GM23248 (cell line): ENCODE data around the gene NRBF2. TPM values are rescaled to one million over a fixed set of nuclear protein-coding genes. Genes with fewer than 3 reads are reported as not detected.
A peak's percentile ranks its signal among the peaks of the same experiment; 100 is the strongest.

ENCODE experiments used
- DNase-seq: peaks from one replicate; pipeline ENCODE4 v3.0.0-alpha.2; 2015
- H2AFZ ChIP-seq: fragments of 200-600 bp; sonication (generic); 2 replicates; pipeline ENCODE4 v1.6.1; 2016; ENCODE audit warnings: antibody characterized with exemption
- H3F3A ChIP-seq: fragments of 200-600 bp; sonication (generic); 2 replicates; pipeline ENCODE4 v1.6.1; 2016; ENCODE audit warnings: mild to moderate bottlenecking, antibody characterized with exemption, mixed run types; ENCODE audit not compliant: insufficient read depth
- H3K27ac ChIP-seq: fragments of 200-600 bp; sonication (generic); 2 replicates; pipeline ENCODE4 v1.5.1; 2016; ENCODE audit warnings: mild to moderate bottlenecking
- H3K27me3 ChIP-seq: fragments of 200-600 bp; sonication (generic); replicated peaks from 2 replicates; pipeline ENCODE4 v1.6.1; 2016; ENCODE audit warnings: mild to moderate bottlenecking; ENCODE audit not compliant: insufficient read depth
- H3K36me3 ChIP-seq: fragments of 200-600 bp; sonication (generic); 2 replicates; pipeline ENCODE4 v1.6.1; 2016; ENCODE audit warnings: low read depth, mild to moderate bottlenecking
- H3K4me1 ChIP-seq: fragments of 200-600 bp; sonication (generic); 2 replicates; pipeline ENCODE4 v1.6.1; 2016; ENCODE audit warnings: mild to moderate bottlenecking; ENCODE audit not compliant: insufficient read depth
- H3K4me2 ChIP-seq: fragments of 200-600 bp; sonication (generic); one replicate; pipeline ENCODE4 v1.6.1; 2016; ENCODE audit warnings: mild to moderate bottlenecking; ENCODE audit not compliant: unreplicated experiment
- H3K4me3 ChIP-seq: fragments of 200-600 bp; sonication (generic); 2 replicates; pipeline ENCODE4 v1.5.1; 2016; ENCODE audit warnings: mild to moderate bottlenecking
- H3K79me2 ChIP-seq: fragments of 200-600 bp; sonication (generic); 2 replicates; pipeline ENCODE4 v1.6.1; 2016; ENCODE audit warnings: mild to moderate bottlenecking; ENCODE audit not compliant: insufficient read depth
- H3K9ac ChIP-seq: fragments of 200-600 bp; sonication (generic); 2 replicates; pipeline ENCODE4 v1.6.1; 2016; ENCODE audit warnings: mild to moderate bottlenecking
- H3K9me2 ChIP-seq: fragments of 200-600 bp; sonication (generic); 2 replicates; pipeline ENCODE4 v1.6.1; 2016; ENCODE audit warnings: mixed run types, mild to moderate bottlenecking, moderate library complexity; ENCODE audit not compliant: insufficient read depth
- H3K9me3 ChIP-seq: fragments of 200-600 bp; sonication (generic); one replicate; pipeline ENCODE4 v1.6.1; 2017; ENCODE audit warnings: low read depth
- H4K20me1 ChIP-seq: fragments of 200-600 bp; sonication (generic); 2 replicates; pipeline ENCODE4 v1.6.0; 2016; ENCODE audit not compliant: insufficient read depth
- EZH2 ChIP-seq: fragments of 200-600 bp; sonication (generic); IDR thresholded peaks from 2 replicates; pipeline ENCODE4 v1.6.1; 2018; ENCODE audit warnings: antibody characterized with exemption, mild to moderate bottlenecking; ENCODE audit not compliant: insufficient read depth, poor library complexity, severe bottlenecking
- EZH2phosphoT487 ChIP-seq: fragments of 200-600 bp; sonication (generic); IDR thresholded peaks from 2 replicates; pipeline ENCODE4 v1.6.1; 2018; ENCODE audit warnings: antibody characterized with exemption, moderate library complexity, mild to moderate bottlenecking, low read depth; ENCODE audit not compliant: insufficient read depth
- WGBS, 2 experiments: methylation state at CpG; one replicate each; pipeline ENCODE4 v1.1.6; 2015 to 2017; ENCODE audit warnings: low lambda C conversion rate in 2 of 2, low coverage in 1 of 2; ENCODE audit errors: missing lambda C conversion rate in 2 of 2; 5-methylcytosine and 5-hydroxymethylcytosine counted together
- in situ Hi-C: fragments of 300-500 bp; cut with MboI; formaldehyde crosslinking; loops from 2 replicates; pipeline ENCODE4 v1.15.0; 2020
- polyA plus RNA-seq: library from polyadenylated mRNA; unstranded; fragments of >200 nt; fragmentation: Nextera tagmentation; extraction: Ambion mirVana; gene quantifications from 2 replicates; pipeline ENCODE4 v1.2.1, GENCODE V29; 2016
- total RNA-seq: library from RNA; depleted of rRNA; stranded (reverse); fragments of >200 nt; shearing (Covaris generic); gene quantifications from 2 replicates; pipeline ENCODE4 v1.2.3, GENCODE V29; 2014

Gene NRBF2
- total and polyA plus RNA-seq, 2 experiments from 2014 or later, result 31.8 to 61.6 TPM

DNA sequence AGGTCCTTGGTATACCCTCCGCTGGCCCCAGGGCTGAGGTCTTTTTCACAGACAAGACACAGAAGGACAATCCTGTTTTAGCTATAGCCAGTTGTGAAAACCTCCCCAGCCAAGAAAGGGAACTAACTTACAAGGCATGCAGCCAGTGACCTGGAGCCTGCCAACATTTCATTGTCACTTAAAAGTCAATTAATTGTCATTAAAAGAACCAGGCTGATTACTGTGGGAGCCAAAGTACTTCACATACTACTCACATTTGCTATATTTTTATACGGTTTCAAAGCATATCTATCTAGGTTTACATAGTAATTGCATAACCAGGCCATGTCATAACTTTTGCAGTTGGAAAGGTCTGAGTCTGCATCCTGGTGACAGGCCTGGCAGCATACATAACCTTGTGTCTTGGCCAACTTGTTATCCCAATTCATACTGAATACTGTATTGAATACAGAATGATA is 31.1 kb downstream of the NRBF2 start:
- in situ Hi-C loops, result no loop called here
- TF ChIP-seq EZH2 (no peak), EZH2phosphoT487 (no peak)
- peak; percentile 49 for DNase-seq
- Histone ChIP-seq H3K27me3 (no peaks in the 10 kb centered on the region), H3F3A (peaks cover 53% of the 10 kb centered on the region), H3K9me3 (no peaks in the 10 kb centered on the region), H2AFZ (no peak overlapping the region), H3K4me2 (no peak overlapping the region), H3K9me2 (no peaks in the 10 kb centered on the region), H3K36me3 (peaks cover 17% of the 10 kb centered on the region), H3K9ac (no peak overlapping the region), H3K27ac (no peak overlapping the region), H3K4me3 (no peak overlapping the region), H4K20me1 (no peaks in the 10 kb centered on the region), H3K79me2 (no peaks in the 10 kb centered on the region), H3K4me1 (no peaks in the 10 kb centered on the region)
- 87 to 94% methylated on average over 2 of the region's 2 CpGs for WGBS, 2 experiments

DNA sequence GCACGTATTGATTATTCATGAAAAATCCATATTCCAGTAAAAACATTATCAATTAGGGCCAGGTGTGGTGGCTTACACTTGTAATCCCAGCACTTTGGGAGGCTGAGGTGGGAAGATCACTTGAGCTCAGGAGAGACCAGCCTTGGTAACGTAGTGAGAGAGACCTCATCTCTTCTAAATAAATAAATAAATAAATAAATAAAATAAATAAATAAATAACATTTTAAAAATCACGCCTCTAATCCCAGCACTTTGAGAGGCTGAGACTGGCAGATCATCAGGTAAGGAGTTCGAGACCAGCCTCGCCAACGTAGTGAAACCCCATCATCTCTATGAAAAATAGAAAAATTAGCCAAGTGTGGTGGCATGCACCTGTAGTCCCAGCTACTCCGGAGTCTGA is 32.1 kb downstream of the NRBF2 start:
- no peak overlapping the region for H3K9ac ChIP-seq
- H3F3A ChIP-seq, result peaks cover 51% of the 10 kb centered on the region
- DNase-seq, result no peak
- H3K4me3 ChIP-seq, result no peak overlapping the region
- H3K27ac ChIP-seq, result no peak overlapping the region
- no peaks in the 10 kb centered on the region for H4K20me1 ChIP-seq
- in situ Hi-C loops, result no loop called here
- no peak overlapping the region for H3K4me2 ChIP-seq
- TF ChIP-seq EZH2, result no peak
- TF ChIP-seq EZH2phosphoT487, result no peak
- peaks cover 2% of the 10 kb centered on the region; the same call in 1 of the 2 replicates for H3K4me1 ChIP-seq
- H3K79me2 ChIP-seq, result no peaks in the 10 kb centered on the region
- no peak overlapping the region for H2AFZ ChIP-seq
- H3K36me3 ChIP-seq, result peaks cover 27% of the 10 kb centered on the region
- no peaks in the 10 kb centered on the region for H3K27me3 ChIP-seq
- WGBS, 2 experiments, result 86 to 88% methylated on average over 7 of the region's 7 CpGs
- no peaks in the 10 kb centered on the region for H3K9me3 ChIP-seq
- H3K9me2 ChIP-seq, result no peaks in the 10 kb centered on the region

DNA sequence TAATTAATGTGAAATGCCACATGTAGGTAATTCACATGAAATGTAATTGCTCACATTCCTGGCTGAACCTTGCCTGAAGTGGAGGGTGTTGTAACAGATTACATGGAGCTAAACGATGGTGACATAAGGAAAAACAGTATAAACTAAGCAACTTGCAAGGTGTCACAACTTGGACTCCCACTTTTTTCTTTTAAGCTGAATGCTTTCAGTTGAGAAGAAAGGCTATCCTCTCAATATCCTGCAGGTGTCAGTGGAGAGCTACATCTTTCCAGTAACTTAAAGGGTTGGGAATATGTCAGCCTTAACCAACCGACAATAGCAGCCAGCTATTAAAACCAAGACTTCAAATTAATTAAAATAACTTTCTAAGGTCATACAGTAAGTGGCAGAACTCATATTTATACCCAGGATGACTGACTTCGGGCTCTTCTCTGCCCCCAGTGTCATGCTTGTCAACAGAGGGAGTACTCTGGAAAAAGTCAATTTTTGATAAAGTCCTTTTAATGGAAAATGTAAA is 33.7 kb downstream of the NRBF2 start:
- Histone ChIP-seq H4K20me1 (no peaks in the 10 kb centered on the region), H3F3A (peaks cover 46% of the 10 kb centered on the region; the same call in 1 of the 2 replicates), H3K9me2 (no peaks in the 10 kb centered on the region), H2AFZ (no peak overlapping the region), H3K9ac (no peak overlapping the region), H3K79me2 (no peaks in the 10 kb centered on the region), H3K4me1 (peaks cover 8% of the 10 kb centered on the region; the same call in 1 of the 2 replicates), H3K4me3 (no peak overlapping the region), H3K27me3 (no peaks in the 10 kb centered on the region), H3K27ac (no peak overlapping the region), H3K9me3 (no peaks in the 10 kb centered on the region), H3K36me3 (peaks cover 34% of the 10 kb centered on the region), H3K4me2 (no peak overlapping the region)
- WGBS, 2 experiments, result 3 to 4% methylated on average over 3 of the region's 3 CpGs
- in situ Hi-C loops, result no loop called here
- peak; percentile 82 for DNase-seq
- TF ChIP-seq EZH2phosphoT487 (no peak), EZH2 (no peak)

DNA sequence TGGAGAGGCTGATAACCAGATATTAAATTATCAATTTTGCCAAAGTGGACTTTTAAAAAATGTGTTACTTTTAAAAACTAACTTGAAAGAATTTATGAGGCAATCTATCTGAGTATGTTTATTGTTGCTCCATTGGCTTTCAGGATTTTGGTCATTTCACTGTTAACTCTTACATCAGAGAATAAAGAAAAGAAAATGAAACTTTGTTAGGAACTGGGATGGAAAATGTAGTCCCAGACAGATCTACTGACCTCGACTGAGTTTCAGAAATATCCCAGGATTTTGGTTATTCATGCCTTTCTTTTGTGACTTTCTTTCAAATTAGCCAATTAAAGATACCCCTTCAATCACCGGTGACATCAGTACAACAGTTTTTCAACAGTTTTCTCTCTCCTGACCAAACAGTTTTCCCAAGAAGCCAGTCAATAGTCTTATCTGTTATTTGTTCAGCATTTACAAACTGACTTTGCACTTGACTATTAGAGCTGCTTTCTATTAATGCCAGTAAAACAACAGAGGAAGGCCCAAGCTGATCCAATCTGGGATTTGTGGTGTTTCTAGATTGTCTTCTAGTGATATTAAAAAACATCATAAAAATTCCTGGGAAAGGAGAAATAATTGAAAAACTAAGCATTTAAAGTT is 35.8 kb downstream of the NRBF2 start:
- Histone ChIP-seq H3K4me3 (no peak overlapping the region), H3F3A (peaks cover 35% of the 10 kb centered on the region; the same call in 1 of the 2 replicates), H3K9me3 (no peaks in the 10 kb centered on the region), H3K79me2 (no peaks in the 10 kb centered on the region), H3K4me1 (peaks cover 8% of the 10 kb centered on the region; the same call in 1 of the 2 replicates), H3K36me3 (peaks cover 49% of the 10 kb centered on the region), H3K9ac (no peak overlapping the region), H4K20me1 (no peaks in the 10 kb centered on the region), H3K27me3 (no peaks in the 10 kb centered on the region), H3K27ac (no peak overlapping the region), H3K4me2 (no peak overlapping the region), H2AFZ (no peak overlapping the region), H3K9me2 (no peaks in the 10 kb centered on the region)
- TF ChIP-seq EZH2 (no peak), EZH2phosphoT487 (no peak)
- in situ Hi-C loops, result no loop called here
- DNase-seq, result no peak
- 74 to 84% methylated on average over 2 of the region's 2 CpGs for WGBS, 2 experiments
